Endothelial cell of umbilical vein (primary cell): ENCODE results near the gene SCLY. TPM values are rescaled to one million over a fixed set of nuclear protein-coding genes. Genes with fewer than 3 reads are reported as not detected.

ENCODE experiments used
- BruUV-seq: library from RNA; stranded (reverse); fragments of 400-500 nt; replicated peaks from 2 replicates; lab custom pipeline; 2021; lab: Mats Ljungman, UMichigan
- CTCF ChIA-PET: fragments of 300-600, 350-600 bp; sonication (Branson Sonifier 250); formaldehyde crosslinking; loops from one replicate; lab custom pipeline; 2021; ENCODE audit warnings: antibody characterized with exemption, inconsistent platforms; lab: Charles Lee
- POLR2A ChIA-PET: fragments of 300-600, 350-600 bp; sonication (Branson Sonifier 250); formaldehyde crosslinking; loops from one replicate; lab custom pipeline; 2021; ENCODE audit warnings: antibody characterized with exemption, inconsistent platforms; lab: Charles Lee
- DNase-seq: peaks from one replicate; pipeline ENCODE4 v3.0.0-alpha.2; 2011; ENCODE audit warnings: low read depth, low spot score
- FAIRE-seq: peaks from 2 replicates; lab custom pipeline; 2011; peaks lifted over from hg19 to GRCh38; lab: Jason Lieb, UNC
- H2AFZ ChIP-seq: 2 replicates; pipeline ENCODE4 v1.6.0; 2012; ENCODE audit warnings: low read depth, low read length, control low read depth, inconsistent platforms
- H3K27ac ChIP-seq: 2 replicates; pipeline ENCODE4 v1.5.1; 2011; ENCODE audit warnings: low read depth, mild to moderate bottlenecking, control low read depth, low read length, moderate library complexity; ENCODE audit not compliant: insufficient read depth
- H3K27me3 ChIP-seq, 2 experiments: 2 replicates each; pipeline versions ENCODE4 v1.6.0 to v1.6.1; 2011; ENCODE audit warnings: low read length in 2 of 2, mixed read lengths in 1 of 2; ENCODE audit not compliant: control insufficient read depth in 2 of 2, insufficient read depth in 2 of 2
- H3K36me3 ChIP-seq, 2 experiments: 2 replicates in 1 of 2; 3 replicates in 1 of 2; pipeline ENCODE4 v1.5.1; 2011; ENCODE audit warnings: low read length in 2 of 2, mild to moderate bottlenecking in 1 of 2, moderate library complexity in 1 of 2; ENCODE audit not compliant: control insufficient read depth in 2 of 2, insufficient read depth in 2 of 2; ENCODE audit errors: extremely low read depth in 1 of 2
- H3K4me1 ChIP-seq: 3 replicates; pipeline ENCODE4 v1.5.1; 2011; ENCODE audit warnings: mild to moderate bottlenecking, low read length; ENCODE audit not compliant: control insufficient read depth, insufficient read depth; ENCODE audit errors: extremely low read depth
- H3K4me2 ChIP-seq: 2 replicates; pipeline ENCODE4 v1.6.1; 2011; ENCODE audit warnings: low read length, control low read depth, mixed read lengths; ENCODE audit not compliant: insufficient read depth
- H3K4me3 ChIP-seq, 3 experiments: fragments of 200-600 bp in 1 of 3; sonication (generic), shearing (Covaris generic) in 1 of 3; replicated peaks in 1 of 3; 2 replicates each; pipeline ENCODE4 v1.5.1; 2011 to 2016; ENCODE audit warnings: control low read depth in 3 of 3, low read length in 3 of 3, mild to moderate bottlenecking in 2 of 3, inconsistent platforms in 1 of 3, low read depth in 1 of 3, moderate library complexity in 1 of 3; ENCODE audit not compliant: insufficient read depth in 1 of 3
- H3K79me2 ChIP-seq: 2 replicates; pipeline ENCODE4 v1.6.0; 2012; ENCODE audit warnings: low read length, inconsistent platforms; ENCODE audit not compliant: control insufficient read depth, insufficient read depth
- H3K9ac ChIP-seq: replicated peaks from 2 replicates; pipeline ENCODE3; 2011; ENCODE audit warnings: low read length, control low read depth; ENCODE audit not compliant: insufficient read depth; ENCODE audit errors: extremely low read depth
- H3K9me1 ChIP-seq: replicated peaks from 3 replicates; pipeline ENCODE4 v1.6.0; 2011; ENCODE audit warnings: mild to moderate bottlenecking, low read length; ENCODE audit not compliant: control insufficient read depth, insufficient read depth; ENCODE audit errors: extremely low read depth
- H3K9me3 ChIP-seq: replicated peaks from 2 replicates; pipeline ENCODE4 v1.5.1; 2012; ENCODE audit warnings: low read length, inconsistent platforms; ENCODE audit not compliant: control insufficient read depth, insufficient read depth
- H4K20me1 ChIP-seq: replicated peaks from 2 replicates; pipeline ENCODE3; 2011; ENCODE audit warnings: mild to moderate bottlenecking, low read length; ENCODE audit not compliant: control insufficient read depth, insufficient read depth; ENCODE audit errors: extremely low read depth
- CTCF ChIP-seq, 2 donors: IDR thresholded peaks; 1 replicate in 1 of 2; 2 replicates in 1 of 2; pipeline ENCODE4 v1.5.1; 2011; ENCODE audit warnings: low read length in 2 of 2, mild to moderate bottlenecking in 2 of 2, moderate library complexity in 2 of 2, control low read depth in 1 of 2, inconsistent platforms in 1 of 2, low read depth in 1 of 2; ENCODE audit not compliant: insufficient read depth in 1 of 2; ENCODE audit errors: extremely low read depth in 1 of 2
- EZH2 ChIP-seq: IDR thresholded peaks from 2 replicates; pipeline ENCODE4 v1.6.1; 2012; ENCODE audit warnings: borderline replicate concordance, low read depth, mild to moderate bottlenecking, moderate library complexity, low read length, inconsistent platforms; ENCODE audit not compliant: severe bottlenecking
- FOS ChIP-seq: IDR thresholded peaks from 2 replicates; pipeline ENCODE4 v1.6.1; 2011; ENCODE audit warnings: mild to moderate bottlenecking, low read length, moderate library complexity, borderline replicate concordance; ENCODE audit not compliant: insufficient read depth
- GATA2 ChIP-seq: IDR thresholded peaks from 2 replicates; pipeline ENCODE4 v1.7.0; 2011; ENCODE audit warnings: low read depth, mild to moderate bottlenecking, moderate library complexity, mixed read lengths, low read length; ENCODE audit not compliant: insufficient read length, insufficient read depth
- JUN ChIP-seq: IDR thresholded peaks from 2 replicates; pipeline ENCODE4 v1.6.1; 2011; ENCODE audit warnings: borderline replicate concordance, low read depth; ENCODE audit not compliant: insufficient read length, insufficient read depth
- MAX ChIP-seq: IDR thresholded peaks from 2 replicates; pipeline ENCODE4 v1.6.1; 2011; ENCODE audit not compliant: insufficient read depth, insufficient read length
- POLR2A ChIP-seq: IDR thresholded peaks from 2 replicates; pipeline ENCODE4 v1.6.1; 2012; ENCODE audit warnings: low read depth, mild to moderate bottlenecking, control low read depth, low read length
- POLR2AphosphoS5 ChIP-seq: IDR thresholded peaks from 2 replicates; pipeline ENCODE4 v1.6.1; 2012; ENCODE audit warnings: low read depth, mild to moderate bottlenecking, control low read depth, low read length, moderate library complexity; ENCODE audit not compliant: insufficient read depth
- dilution Hi-C: fragments of 300-500 bp; cut with MboI; formaldehyde crosslinking; loops from one replicate; pipeline ENCODE4 v1.15.0; 2019; ENCODE audit warnings: low sequenced_read_pairs; ENCODE audit not compliant: extremely low pct_ligation_motif_present
- intact Hi-C: fragments of 100-400 bp; cut with micrococcal nuclease; formaldehyde crosslinking; loops from one replicate; pipeline ENCODE4 v1.10.0; 2022
- polyA plus RNA-seq, 4 experiments: library from polyadenylated mRNA; depleted of rRNA in 3 of 4; stranded (reverse) in 3 of 4; unstranded in 1 of 4; fragments of >200 nt; gene quantifications; 2 replicates each; pipeline versions ENCODE4 v1.2.1 to v1.2.3, GENCODE V29; 2011 to 2012; ENCODE audit warnings: missing spikeins in 1 of 4
- total RNA-seq: library from RNA; stranded (reverse); gene quantifications from 2 replicates; pipeline ENCODE4 v1.2.3, GENCODE V29; 2021

Gene SCLY
- total and polyA plus RNA-seq, 2 donors (not counting 3 experiments of a cell fraction or from before 2014, with no cell fraction given): 22.6 to 32.7 TPM

GRCh38 chr2:238069877-238070276, 9.1 kb downstream of the SCLY start:
- Histone ChIP-seq H3K27me3 (no peaks in the 10 kb centered on the region), H3K9ac (no peak overlapping the region), H2AFZ (no peak overlapping the region), H3K4me1 (no peaks in the 10 kb centered on the region), H3K36me3 (peaks cover 2 to 6% of the 10 kb centered on the region in 2 experiments), H3K27ac (no peak overlapping the region), H3K4me3 (no peak overlapping the region), H3K9me3 (no peaks in the 10 kb centered on the region), H4K20me1 (no peaks in the 10 kb centered on the region), H3K9me1 (no peaks in the 10 kb centered on the region), H3K79me2 (no peaks in the 10 kb centered on the region), H3K4me2 (no peak overlapping the region)
- DNase-seq: no peak
- dilution Hi-C loops (no loop called here), intact Hi-C loops (loop anchor here (10.0 kb wide), 1 partner anchor 165 kb away; no protein-coding TSS in a partner anchor)
- FAIRE-seq: no peak
- CTCF ChIA-PET: no interaction called here
- POLR2A ChIA-PET: no interaction called here
- TF ChIP-seq MAX (no peak), FOS (no peak), JUN (no peak), POLR2AphosphoS5 (no peak), EZH2 (no peak), GATA2 (no peak), CTCF (IDR thresholded peaks at IDR 0.05; ENCODE audit: extremely low read depth in 1 of 2, insufficient read depth in 1 of 2, low read depth in 1 of 2, low read length in 2 of 2) (no peak), POLR2A (no peak)
- BruUV-seq: no TSS peak
